ENCODE results near the gene FRS2.
"Not testable (repeated sequence)": the region's sequence is repeated elsewhere in the genome, so short reads cannot be mapped to it uniquely, and the experiment has no call there.

Gene FRS2

GRCh38 chr12:69585189-69586062, 115.2 kb downstream of the FRS2 start, which contains the start of gene CCT2:
Gene CCT2, plus strand, starts transcription at chr12:69585459. Its CDS starts 63 bp downstream, at chr12:69585522.
- DNase-seq: peak; percentile 97
- no peaks in the 10 kb centered on the region for H3K27me3 Mint-ChIP-seq
- H3K4me1 Mint-ChIP-seq: peaks cover 40% of the 10 kb centered on the region
- H3K36me3 Mint-ChIP-seq (ENCODE audit: low read depth): peaks cover 39% of the 10 kb centered on the region
- H3K27ac Mint-ChIP-seq: peak within 1 kb of the TSS; percentile 95
- peak; percentile 94 for ATAC-seq
- peak within 1 kb of the TSS; percentile 92 for H3K4me3 Mint-ChIP-seq
- H3K9me3 Mint-ChIP-seq: no peaks in the 10 kb centered on the region

- DNase-seq (no peak), ATAC-seq (no peak)
- Mint-ChIP-seq H3K4me3 (no peak overlapping the region), H3K27ac (peak overlapping the region; percentile 22), H3K4me1 (peaks cover 51% of the 10 kb centered on the region), H3K9me3 (no peaks in the 10 kb centered on the region), H3K27me3 (no peaks in the 10 kb centered on the region), H3K36me3 (ENCODE audit: low read depth) (peaks cover 60% of the 10 kb centered on the region)
Measured at GRCh38 chr12:69588527-69588926, 118.3 kb downstream of the FRS2 start.

- Mint-ChIP-seq H3K27me3 (no peaks in the 10 kb centered on the region), H3K4me1 (peaks cover 53% of the 10 kb centered on the region), H3K4me3 (no peak overlapping the region), H3K36me3 (ENCODE audit: low read depth) (peaks cover 65% of the 10 kb centered on the region), H3K9me3 (no peaks in the 10 kb centered on the region), H3K27ac (no peak overlapping the region)
- no peak for DNase-seq
- ATAC-seq: no peak
Measured at GRCh38 chr12:69589082-69589481, 118.9 kb downstream of the FRS2 start.

GRCh38 chr12:69595689-69596088, 125.5 kb downstream of the FRS2 start:
- DNase-seq (no peak), ATAC-seq (no peak)
- Mint-ChIP-seq H3K4me1 (peaks cover 12% of the 10 kb centered on the region), H3K9me3 (no peaks in the 10 kb centered on the region), H3K36me3 (ENCODE audit: low read depth) (peaks cover 72% of the 10 kb centered on the region), H3K27me3 (no peaks in the 10 kb centered on the region), H3K4me3 (no peak overlapping the region), H3K27ac (no peak overlapping the region)

- Mint-ChIP-seq H3K27ac (no peak overlapping the region), H3K4me1 (peaks cover 4% of the 10 kb centered on the region), H3K27me3 (no peaks in the 10 kb centered on the region), H3K4me3 (no peak overlapping the region), H3K36me3 (ENCODE audit: low read depth) (peaks cover 78% of the 10 kb centered on the region), H3K9me3 (no peaks in the 10 kb centered on the region)
- ATAC-seq (no peak), DNase-seq (no peak)
Measured at GRCh38 chr12:69598174-69598753, 128.1 kb downstream of the FRS2 start.

- ATAC-seq (no peak), DNase-seq (no peak)
- Mint-ChIP-seq H3K4me3 (no peak overlapping the region), H3K4me1 (no peaks in the 10 kb centered on the region), H3K27ac (no peak overlapping the region), H3K27me3 (no peaks in the 10 kb centered on the region), H3K9me3 (no peaks in the 10 kb centered on the region), H3K36me3 (ENCODE audit: low read depth) (peaks cover 66% of the 10 kb centered on the region)
Measured at GRCh38 chr12:69600804-69601203, 130.6 kb downstream of the FRS2 start.

DNA sequence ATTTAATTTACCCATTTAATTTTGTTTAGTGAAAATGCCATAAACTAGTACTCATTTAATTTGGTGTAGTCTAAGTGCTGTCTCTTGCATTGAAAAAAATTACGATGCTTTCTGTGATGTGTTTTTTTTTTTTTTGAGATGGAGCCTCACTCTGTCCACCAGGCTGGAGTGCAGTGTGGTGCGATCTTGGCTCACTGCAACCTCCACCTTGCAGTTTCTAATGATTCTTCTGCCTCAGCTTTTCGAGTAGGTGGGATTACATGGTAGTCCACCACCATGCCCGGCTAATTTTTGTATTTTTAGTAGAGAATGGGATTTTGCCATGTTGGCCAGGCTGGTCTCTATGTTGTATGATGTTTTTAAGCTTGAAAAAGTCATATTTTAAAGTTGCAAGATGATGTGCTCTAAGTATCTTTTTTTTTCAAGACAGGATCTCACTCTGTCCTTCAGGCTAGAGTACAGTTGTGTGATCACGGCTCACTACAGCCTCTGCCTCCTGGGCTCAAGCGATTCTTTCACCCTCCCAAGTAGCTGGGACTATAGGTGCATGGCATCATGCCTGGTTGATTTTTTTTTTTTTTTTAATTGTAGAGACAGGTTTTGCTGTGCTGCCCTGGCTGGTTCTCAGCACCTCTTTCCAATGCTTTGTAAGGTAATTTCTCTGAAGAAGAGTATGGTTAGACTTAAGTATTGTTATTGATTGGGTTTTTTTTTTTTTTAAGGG, 131.9 kb downstream of the FRS2 start:
- H3K27me3 Mint-ChIP-seq: no peaks in the 10 kb centered on the region
- no peaks in the 10 kb centered on the region for H3K4me1 Mint-ChIP-seq
- H3K9me3 Mint-ChIP-seq: no peaks in the 10 kb centered on the region
- H3K36me3 Mint-ChIP-seq (ENCODE audit: low read depth): peaks cover 57% of the 10 kb centered on the region
- no peak for DNase-seq
- ATAC-seq: no peak
- H3K27ac Mint-ChIP-seq: no peak overlapping the region
- H3K4me3 Mint-ChIP-seq: no peak overlapping the region

GRCh38 chr12:69602954-69603353, 132.8 kb downstream of the FRS2 start:
- H3K9me3 Mint-ChIP-seq: no peaks in the 10 kb centered on the region
- H3K4me3 Mint-ChIP-seq: no peak overlapping the region
- H3K36me3 Mint-ChIP-seq (ENCODE audit: low read depth): peaks cover 49% of the 10 kb centered on the region
- DNase-seq (no peak), ATAC-seq (no peak)
- H3K27ac Mint-ChIP-seq: no peak overlapping the region
- no peaks in the 10 kb centered on the region for H3K4me1 Mint-ChIP-seq
- no peaks in the 10 kb centered on the region for H3K27me3 Mint-ChIP-seq

- H3K4me1 Mint-ChIP-seq: not testable (repeated sequence)
Measured at GRCh38 chr12:69603556-69603955, 133.4 kb downstream of the FRS2 start.

GRCh38 chr12:69604275-69604674, 134.1 kb downstream of the FRS2 start:
- not testable (repeated sequence) for H3K4me1 Mint-ChIP-seq

More at GRCh38 chr12:69603556-69603955, 133.4 kb downstream of the FRS2 start:
- peaks cover 44% of the 10 kb centered on the region for H3K36me3 Mint-ChIP-seq (ENCODE audit: low read depth)
- ATAC-seq, H3K27me3 Mint-ChIP-seq, H3K9me3 Mint-ChIP-seq, H3K27ac Mint-ChIP-seq, H3K4me3 Mint-ChIP-seq, DNase-seq: not testable (repeated sequence)

DNA sequence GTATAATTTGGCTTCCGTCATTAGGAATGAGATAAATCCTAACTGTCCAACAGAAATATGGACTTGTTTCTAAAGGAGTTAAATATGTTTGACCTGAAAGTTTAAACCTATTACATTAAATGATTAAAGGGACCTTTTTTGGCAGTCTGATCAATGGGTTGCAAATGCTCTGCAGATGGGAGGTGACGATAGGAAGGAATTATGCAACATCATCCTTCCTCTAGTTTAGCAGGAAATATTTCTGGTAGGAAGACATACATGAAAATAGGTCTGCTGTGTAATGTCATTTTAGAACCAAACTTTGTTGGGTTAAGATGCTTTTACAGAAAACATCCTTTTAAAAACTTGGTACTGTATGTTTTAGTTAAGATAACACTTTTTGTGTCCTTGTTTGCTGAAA, 137.9 kb downstream of the FRS2 start:
- Mint-ChIP-seq H3K4me1 (no peaks in the 10 kb centered on the region), H3K9me3 (no peaks in the 10 kb centered on the region), H3K36me3 (ENCODE audit: low read depth) (peaks cover 5% of the 10 kb centered on the region), H3K27ac (no peak overlapping the region), H3K27me3 (no peaks in the 10 kb centered on the region), H3K4me3 (no peak overlapping the region)
- ATAC-seq (no peak), DNase-seq (no peak)

More at GRCh38 chr12:69604275-69604674, 134.1 kb downstream of the FRS2 start:
- ATAC-seq, H3K4me3 Mint-ChIP-seq, H3K27ac Mint-ChIP-seq, H3K9me3 Mint-ChIP-seq, DNase-seq, H3K27me3 Mint-ChIP-seq: not testable (repeated sequence)
- H3K36me3 Mint-ChIP-seq (ENCODE audit: low read depth): peaks cover 39% of the 10 kb centered on the region

DNA sequence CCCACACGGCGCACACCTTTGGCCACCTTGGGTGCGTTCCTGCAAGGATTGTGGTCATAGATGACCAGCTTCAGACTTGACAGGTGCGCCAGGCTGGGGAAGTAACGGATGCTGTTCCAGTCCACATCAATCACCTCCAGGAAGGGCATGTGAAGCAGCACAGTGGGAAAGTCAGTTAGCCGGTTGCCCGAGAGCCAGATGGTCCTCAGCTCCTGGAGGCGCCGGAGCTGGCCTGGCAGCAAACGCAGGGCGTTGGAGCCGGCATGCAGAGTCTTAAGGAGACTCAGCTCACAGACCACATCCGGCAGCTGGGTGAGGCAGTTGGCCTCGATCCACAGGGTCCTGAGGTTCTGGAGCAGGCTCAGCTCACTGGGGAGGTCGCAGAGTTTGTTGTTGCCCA, 139.9 kb downstream of the FRS2 start:
- DNase-seq (no peak), ATAC-seq (no peak)
- H3K4me3 Mint-ChIP-seq: no peak overlapping the region
- no peaks in the 10 kb centered on the region for H3K27me3 Mint-ChIP-seq
- H3K9me3 Mint-ChIP-seq: no peaks in the 10 kb centered on the region
- no peak overlapping the region for H3K27ac Mint-ChIP-seq
- no peaks in the 10 kb centered on the region for H3K4me1 Mint-ChIP-seq
- no peaks in the 10 kb centered on the region for H3K36me3 Mint-ChIP-seq (ENCODE audit: low read depth)

- Mint-ChIP-seq H3K4me1 (no peaks in the 10 kb centered on the region), H3K36me3 (ENCODE audit: low read depth) (no peaks in the 10 kb centered on the region), H3K4me3 (no peak within 1 kb of the TSS), H3K27ac (no peak within 1 kb of the TSS), H3K9me3 (no peaks in the 10 kb centered on the region), H3K27me3 (peaks cover 3% of the 10 kb centered on the region)
- no peak for ATAC-seq
- DNase-seq: no peak
Measured at GRCh38 chr12:69610729-69611128, 140.5 kb downstream of the FRS2 start, which contains the start of gene LRRC10. Gene LRRC10, minus strand, starts transcription at chr12:69610907. Its CDS starts 69 bp downstream, at chr12:69610838.

DNA sequence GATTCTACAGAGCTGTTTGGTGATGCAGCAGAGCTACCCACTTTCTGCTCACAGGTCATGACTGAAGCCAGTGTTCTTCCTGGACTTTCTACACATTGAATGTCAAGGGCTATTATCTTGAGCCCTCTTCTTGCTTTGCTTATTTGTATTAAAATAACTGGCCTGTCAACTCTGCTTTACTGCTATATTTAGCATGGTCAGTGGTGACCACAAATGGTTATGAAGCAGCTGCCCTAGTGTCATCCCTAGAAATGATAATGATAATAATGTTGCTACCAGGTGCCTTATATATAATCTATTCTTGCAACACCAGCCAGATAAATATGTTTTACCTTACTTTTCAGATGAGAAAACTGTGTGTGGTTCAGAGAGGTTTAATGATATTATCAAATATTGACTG, 143.2 kb downstream of the FRS2 start:
- DNase-seq (no peak), ATAC-seq (no peak)
- Mint-ChIP-seq H3K4me3 (no peak overlapping the region), H3K36me3 (ENCODE audit: low read depth) (no peaks in the 10 kb centered on the region), H3K27ac (no peak overlapping the region), H3K27me3 (peaks cover 3% of the 10 kb centered on the region), H3K4me1 (no peaks in the 10 kb centered on the region), H3K9me3 (no peaks in the 10 kb centered on the region)

All from activated naive CD8-positive, alpha-beta T cell treated with anti-CD3 and anti-CD28 coated beads, Interleukin-2, amount 50 U/mL, for 24 hours (primary cell).